HG03520 (cell line): ENCODE data around the gene DENND1A.
"Not testable (repeated sequence)": the region's sequence is repeated elsewhere in the genome, so short reads cannot be mapped to it uniquely, and the experiment has no call there.

Experiments
- ATAC-seq: cut with Tn5 transposase; IDR thresholded peaks from one replicate; pipeline ENCODE4 v1.9.1; 2021; ENCODE audit warnings: mild to moderate bottlenecking, moderate library complexity; ENCODE audit not compliant: unreplicated experiment

The DENND1A gene

GRCh38 chr9:123447934-123448646 is 481.8 kb downstream of the DENND1A start:
- no peak for ATAC-seq

- no peak for ATAC-seq
These were observed 483.8 kb downstream of the DENND1A start for GRCh38 chr9:123445981-123446610.

GRCh38 chr9:123445116-123445515 is 484.8 kb downstream of the DENND1A start:
- no peak for ATAC-seq

- no peak for ATAC-seq
These were observed 488.2 kb downstream of the DENND1A start for GRCh38 chr9:123441769-123442168.

- ATAC-seq = no peak
These were observed 489.7 kb downstream of the DENND1A start for GRCh38 chr9:123440256-123440655.

GRCh38 chr9:123438821-123439220 is 491.1 kb downstream of the DENND1A start:
- ATAC-seq = no peak

GRCh38 chr9:123438321-123438720 is 491.6 kb downstream of the DENND1A start:
- no peak for ATAC-seq

GRCh38 chr9:123437201-123437600 is 492.7 kb downstream of the DENND1A start:
- ATAC-seq = no peak

GRCh38 chr9:123435471-123435870 is 494.5 kb downstream of the DENND1A start:
- no peak for ATAC-seq

GRCh38 chr9:123434619-123435240 is 495.2 kb downstream of the DENND1A start:
- no peak for ATAC-seq

- no peak for ATAC-seq
These were observed 497.3 kb downstream of the DENND1A start for GRCh38 chr9:123432331-123433236.

GRCh38 chr9:123431581-123431980 is 498.3 kb downstream of the DENND1A start:
- no peak for ATAC-seq

- not testable (repeated sequence) for ATAC-seq
These were observed 501.5 kb downstream of the DENND1A start for GRCh38 chr9:123428450-123428849.

GRCh38 chr9:123426406-123426805 is 503.5 kb downstream of the DENND1A start:
- peak; percentile 77 for ATAC-seq

- ATAC-seq = no peak
These were observed 504.0 kb downstream of the DENND1A start for GRCh38 chr9:123425836-123426365.

GRCh38 chr9:123425261-123425821 is 504.6 kb downstream of the DENND1A start:
- no peak for ATAC-seq

- no peak for ATAC-seq
These were observed 505.2 kb downstream of the DENND1A start for GRCh38 chr9:123424552-123425225.

GRCh38 chr9:123424131-123424530 is 505.8 kb downstream of the DENND1A start:
- ATAC-seq = no peak

GRCh38 chr9:123423311-123423640 is 506.6 kb downstream of the DENND1A start:
- ATAC-seq = no peak
